Psoas muscle (tissue), 8 donors: ENCODE measurements around the gene ULK1. TPM values are rescaled to one million over a fixed set of nuclear protein-coding genes. Genes with fewer than 3 reads are reported as not detected.
A peak's percentile ranks its signal among the peaks of the same experiment; 100 is the strongest.

Source experiments
- ATAC-seq, 4 donors: fragments of 200-7000 bp; cut with Tn5 transposase; one replicate each; pipeline ENCODE4 v1.9.1; 2020; ENCODE audit warnings: moderate library complexity in 3 of 4, mild to moderate bottlenecking in 2 of 4
- DNase-seq, 2 donors: peaks; one replicate each; pipeline ENCODE4 v3.0.0-alpha.2; 2020
- H3K27ac ChIP-seq: fragments of 200-600 bp; one replicate; pipeline ENCODE4 v1.8.0; 2022
- H3K27me3 ChIP-seq, 3 donors: fragments of 200-600 bp in 1 of 3; one replicate each; pipeline versions ENCODE4 v1.6.1 to v1.8.0; 2013 to 2022; ENCODE audit warnings: low read length in 2 of 3, mild to moderate bottlenecking in 2 of 3, moderate library complexity in 1 of 3; ENCODE audit not compliant: insufficient read depth in 3 of 3
- H3K36me3 ChIP-seq, 2 donors: fragments of 200-600 bp in 1 of 2; one replicate each; pipeline versions ENCODE4 v1.6.1 to v1.8.0; 2013 to 2022; ENCODE audit warnings: low read depth in 1 of 2, mild to moderate bottlenecking in 1 of 2, moderate library complexity in 1 of 2; ENCODE audit not compliant: insufficient read depth in 1 of 2
- H3K4me1 ChIP-seq: fragments of 200-600 bp; one replicate; pipeline ENCODE4 v1.8.0; 2022
- H3K4me3 ChIP-seq: fragments of 200-600 bp; one replicate; pipeline ENCODE4 v1.8.0; 2022; ENCODE audit warnings: mild to moderate bottlenecking
- H3K9me3 ChIP-seq: fragments of 200-600 bp; one replicate; pipeline ENCODE4 v1.8.0; 2022
- CTCF ChIP-seq: fragments of 200-600 bp; IDR thresholded peaks from one replicate; pipeline ENCODE4 v1.8.0; 2022; ENCODE audit warnings: antibody characterized with exemption
- WGBS, 3 donors: extraction: QIAGEN DNeasy Blood & Tissue Kit; methylation state at CpG; one replicate each; pipeline versions ENCODE4 v1.1.6 to v1.1.7; 2013; 5-methylcytosine and 5-hydroxymethylcytosine counted together
- intact Hi-C, 2 donors: fragments of 100-400 bp; cut with DNase I; formaldehyde crosslinking; loops; one replicate each; pipeline versions ENCODE4 v1.11.0 to v1.14.2; 2022
- polyA plus RNA-seq, 3 donors: library from polyadenylated mRNA; stranded (reverse); fragments of 200-250 nt; gene quantifications; one replicate each; pipeline ENCODE4 v1.2.3, GENCODE V29; 2013
- total RNA-seq, 4 donors: library from RNA; stranded (reverse); fragmentation: NEBNext Ultra II Directional in 2 of 4; extraction: Animal tissue kit (Norgen Biotek cat#: 25700) in 2 of 4; gene quantifications; one replicate each; pipeline versions ENCODE4 v1.2.1 to v1.2.4, GENCODE V29; 2021 to 2023
- donor health status: healthy with polysubstance abuse.
- donor health status: DM: no; HTN: no; CAD: no; lungs with moderate emphysema.
- donor health status: Bipolar disorder and iron deficiency.
- donor health status: healthy.
- donor health status: DM: yes; HTN: yes; CAD: no.
- donor health status: DM: no; HTN: no; CAD: no.
- donor health status: DM: no; HTN: no; CAD: no.
- donor health status: DM: yes; HTN: yes; CAD: no.

Gene ULK1
- total and polyA plus RNA-seq, 7 donors: 4.1 to 90.4 (median 58.0) TPM

GRCh38 chr12:131856366-131857097, 37.9 kb upstream of the ULK1 start:
- H3K9me3 ChIP-seq: no peaks in the 10 kb centered on the region
- H3K27ac ChIP-seq: no peak overlapping the region
- H3K27me3 ChIP-seq: peaks cover 0 to 8% (median 0%) of the 10 kb centered on the region in 3 donors
- ATAC-seq (no peak), DNase-seq (no peak)
- no peaks in the 10 kb centered on the region for H3K4me1 ChIP-seq
- H3K36me3 ChIP-seq: no peaks in the 10 kb centered on the region
- TF ChIP-seq CTCF: no peak
- H3K4me3 ChIP-seq: no peak overlapping the region
- intact Hi-C loops: no loop called here
- WGBS, 3 donors: 76 to 85% (median 85%) methylated on average over 10 of the region's 10 CpGs

- ATAC-seq (no peak), DNase-seq (no peak)
- H3K27me3 ChIP-seq: peaks cover 0 to 8% (median 0%) of the 10 kb centered on the region in 3 donors
- H3K4me3 ChIP-seq: no peak overlapping the region
- H3K36me3 ChIP-seq: no peaks in the 10 kb centered on the region
- 73 to 76% (median 76%) methylated on average over 21 of the region's 21 CpGs for WGBS, 3 donors
- H3K9me3 ChIP-seq: no peaks in the 10 kb centered on the region
- no peaks in the 10 kb centered on the region for H3K4me1 ChIP-seq
- no peak for TF ChIP-seq CTCF
- no peak overlapping the region for H3K27ac ChIP-seq
- intact Hi-C loops: no loop called here
Measured at GRCh38 chr12:131857908-131858850, 36.2 kb upstream of the ULK1 start.

GRCh38 chr12:131860472-131861260, 33.8 kb upstream of the ULK1 start:
- peaks cover 0 to 6% (median 0%) of the 10 kb centered on the region in 3 donors for H3K27me3 ChIP-seq
- DNase-seq (peak; percentile 76 to 85), ATAC-seq (peak; percentile 19 to 76 (median 50))
- intact Hi-C loops: no loop called here
- no peaks in the 10 kb centered on the region for H3K36me3 ChIP-seq
- WGBS, 3 donors: 25 to 33% (median 31%) methylated on average over 18 to 22 of the region's 22 CpGs
- no peaks in the 10 kb centered on the region for H3K9me3 ChIP-seq
- no peak for TF ChIP-seq CTCF
- no peak overlapping the region for H3K4me3 ChIP-seq
- no peak overlapping the region for H3K27ac ChIP-seq
- H3K4me1 ChIP-seq: no peaks in the 10 kb centered on the region

- Histone ChIP-seq H3K9me3 (no peaks in the 10 kb centered on the region), H3K27me3 (peaks cover 0 to 3% (median 0%) of the 10 kb centered on the region in 3 donors), H3K27ac (no peak overlapping the region), H3K4me1 (no peaks in the 10 kb centered on the region), H3K36me3 (no peaks in the 10 kb centered on the region), H3K4me3 (no peak overlapping the region)
- no peak for TF ChIP-seq CTCF
- 81 to 88% (median 87%) methylated on average over 12 of the region's 12 CpGs for WGBS, 3 donors
- DNase-seq (no peak), ATAC-seq (no peak)
- intact Hi-C loops: no loop called here
Measured at GRCh38 chr12:131861261-131862083, 33.0 kb upstream of the ULK1 start.
